SK-N-SH (cell line): ENCODE data around the gene BRI3BP.

Experiments
- CHD2 ChIP-seq: fragments of 150-350 bp; IDR thresholded peaks from 2 replicates; pipeline ENCODE4 v1.6.1; 2018; ENCODE audit warnings: low read length; ENCODE audit not compliant: partially characterized antibody
- CTCF ChIP-seq: fragments of 200-600 bp; sonication (generic); IDR thresholded peaks from 2 replicates; pipeline ENCODE4 v1.6.1; 2017; ENCODE audit warnings: antibody characterized with exemption, mild to moderate bottlenecking, moderate library complexity
- GABPA ChIP-seq: IDR thresholded peaks from 2 replicates; pipeline ENCODE4 v1.4.0; 2012; ENCODE audit warnings: low read depth, mild to moderate bottlenecking
- MAX ChIP-seq: IDR thresholded peaks from 2 replicates; pipeline ENCODE4 v1.4.0; 2012; ENCODE audit warnings: low read depth
- NFIC ChIP-seq: IDR thresholded peaks from 2 replicates; pipeline ENCODE4 v1.4.0; 2012; ENCODE audit warnings: borderline replicate concordance
- REST ChIP-seq: IDR thresholded peaks from 2 replicates; pipeline ENCODE4 v1.6.1; 2012; ENCODE audit warnings: mild to moderate bottlenecking, low read depth, low read length, moderate library complexity
- TF ChIP-seq, protein P1 (sequence below): IDR thresholded peaks from 2 replicates; pipeline ENCODE4 v1.4.0; 2012; ENCODE audit warnings: low read depth, borderline replicate concordance

DNA sequence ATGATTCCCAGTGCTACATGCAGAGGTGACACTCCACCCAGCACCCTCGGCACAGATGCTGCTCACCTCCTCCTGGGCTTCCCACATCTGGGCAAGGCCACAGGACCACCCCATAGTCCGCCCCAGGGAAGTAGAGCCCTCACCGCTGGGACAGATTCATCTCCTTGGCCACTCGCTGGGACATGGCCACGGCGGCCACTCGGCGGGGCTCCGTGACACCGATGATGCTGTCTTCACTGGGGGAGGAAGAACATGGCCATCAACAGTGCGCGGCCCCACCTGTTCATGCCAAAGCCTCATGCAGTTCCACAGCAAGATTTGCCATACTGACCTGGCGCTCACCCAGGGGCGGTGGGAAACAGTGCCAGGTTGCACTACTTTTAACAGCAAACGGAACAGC is 18.2 kb upstream of the BRI3BP start:
- TF ChIP-seq CHD2 (no peak), GABPA (no peak), NFIC (no peak), REST (no peak), MAX (no peak), CTCF (no peak)
- TF ChIP-seq, protein P1, sequence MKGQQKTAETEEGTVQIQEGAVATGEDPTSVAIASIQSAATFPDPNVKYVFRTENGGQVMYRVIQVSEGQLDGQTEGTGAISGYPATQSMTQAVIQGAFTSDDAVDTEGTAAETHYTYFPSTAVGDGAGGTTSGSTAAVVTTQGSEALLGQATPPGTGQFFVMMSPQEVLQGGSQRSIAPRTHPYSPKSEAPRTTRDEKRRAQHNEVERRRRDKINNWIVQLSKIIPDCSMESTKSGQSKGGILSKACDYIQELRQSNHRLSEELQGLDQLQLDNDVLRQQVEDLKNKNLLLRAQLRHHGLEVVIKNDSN: no peak
